ENCODE measurements around the gene TSPAN12. TPM values are rescaled to one million over a fixed set of nuclear protein-coding genes. Genes with fewer than 3 reads are reported as not detected.

Gene TSPAN12
- total RNA-seq, 1 donor from 2014 or later, result 13.0 TPM

DNA sequence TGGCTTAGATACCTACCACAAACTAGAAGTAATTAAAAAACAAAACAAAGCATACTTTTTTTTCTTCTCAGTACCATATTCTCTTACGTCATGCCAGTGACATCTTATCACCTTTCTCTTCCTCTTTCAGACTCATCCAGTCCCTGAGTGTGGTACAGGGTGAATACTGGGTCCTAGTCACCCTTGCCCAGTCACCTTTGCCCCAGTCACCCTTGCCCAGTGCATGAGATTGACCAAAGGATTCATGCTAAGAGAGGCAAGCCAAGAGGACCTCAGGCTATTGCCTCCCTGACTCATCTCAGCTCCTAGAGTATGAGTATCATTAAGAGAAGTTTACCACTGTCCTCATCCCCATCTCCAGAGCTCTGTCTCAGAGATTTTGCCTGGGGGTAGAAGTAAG, 10.0 kb upstream of the TSPAN12 start:
- Histone ChIP-seq H3K36me3 (ENCODE audit: insufficient read depth, low read length) (no peaks in the 10 kb centered on the region), H2AFZ (ENCODE audit: low read depth, low read length) (no peak overlapping the region), H3K4me1 (ENCODE audit: insufficient read depth, low read length) (no peaks in the 10 kb centered on the region), H3K27ac (ENCODE audit: low read depth, low read length) (no peak overlapping the region), H3K9me3 (ENCODE audit: insufficient read depth, low read depth, low read length) (no peaks in the 10 kb centered on the region), H3K79me2 (ENCODE audit: insufficient read depth, low read length) (no peaks in the 10 kb centered on the region), H3K4me2 (ENCODE audit: low read length) (no peak overlapping the region), H3K9ac (ENCODE audit: low read length) (no peak overlapping the region), H4K20me1 (ENCODE audit: insufficient read depth, low read length) (no peaks in the 10 kb centered on the region), H3K27me3 (ENCODE audit: insufficient read depth, low read length) (no peaks in the 10 kb centered on the region), H3K4me3 (ENCODE audit: insufficient read depth, low read depth, low read length) (no peak overlapping the region)
- DNase-seq (ENCODE audit: low read depth) (no peak), FAIRE-seq (no peak)
- peaks cover 9% of the 10 kb centered on the region for H3K4me1 Mint-ChIP-seq (ENCODE audit: low read depth, unreplicated experiment)
- no peak overlapping the region for H3K27ac Mint-ChIP-seq (ENCODE audit: unreplicated experiment)
- no peaks in the 10 kb centered on the region for H3K9me3 Mint-ChIP-seq (ENCODE audit: unreplicated experiment)
- no peaks in the 10 kb centered on the region for H3K27me3 Mint-ChIP-seq (ENCODE audit: low read depth, unreplicated experiment)
- no peak overlapping the region for H3K4me3 Mint-ChIP-seq (ENCODE audit: unreplicated experiment)
- TF ChIP-seq EZH2 (IDR thresholded peaks at IDR 0.05; ENCODE audit: insufficient read depth, low read length), result no peak
- H3K36me3 Mint-ChIP-seq (ENCODE audit: low read depth, unreplicated experiment), result no peaks in the 10 kb centered on the region

DNA sequence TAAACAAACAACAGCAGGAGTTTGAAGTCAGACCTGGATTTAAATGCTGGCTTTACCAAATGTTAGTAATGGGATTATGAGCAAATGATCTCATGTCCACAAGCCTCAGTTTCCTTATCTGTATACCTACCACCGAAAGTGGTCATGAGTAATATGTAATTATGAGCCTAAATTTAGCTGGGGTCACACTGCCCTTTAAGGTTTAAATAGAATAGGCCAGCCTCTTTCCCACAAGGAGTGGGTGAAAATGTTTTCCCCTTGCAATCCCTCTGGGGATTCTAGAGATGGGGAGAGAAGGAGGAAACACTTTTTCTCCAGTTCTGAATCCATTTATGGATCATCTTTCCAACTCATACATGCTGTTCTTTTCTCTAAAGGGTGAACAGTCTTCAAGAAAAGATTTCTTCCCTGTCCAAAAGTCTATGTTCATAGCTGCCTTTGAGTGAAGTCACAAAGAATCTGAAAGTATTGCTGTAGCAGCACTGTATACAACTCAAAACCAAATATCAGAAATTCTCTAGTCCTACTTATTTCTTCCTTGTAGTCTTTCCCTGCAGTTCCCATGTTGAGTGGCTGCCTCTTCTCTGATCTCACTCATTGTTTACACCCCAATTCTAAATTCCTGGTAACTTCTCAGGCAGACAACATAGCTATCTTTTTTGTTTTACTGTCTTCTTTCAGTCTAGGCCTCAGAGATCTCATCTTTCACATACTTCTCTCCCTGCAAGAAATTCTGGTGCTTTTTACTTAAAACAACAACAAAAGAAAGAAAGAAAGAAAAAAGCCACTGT, 7.4 kb upstream of the TSPAN12 start:
- Histone ChIP-seq H3K79me2 (ENCODE audit: insufficient read depth, low read length) (no peaks in the 10 kb centered on the region), H3K27ac (ENCODE audit: low read depth, low read length) (no peak overlapping the region), H3K27me3 (ENCODE audit: insufficient read depth, low read length) (no peaks in the 10 kb centered on the region), H3K36me3 (ENCODE audit: insufficient read depth, low read length) (no peaks in the 10 kb centered on the region), H3K4me3 (ENCODE audit: insufficient read depth, low read depth, low read length) (no peak overlapping the region), H3K4me1 (ENCODE audit: insufficient read depth, low read length) (no peaks in the 10 kb centered on the region), H3K9ac (ENCODE audit: low read length) (no peak overlapping the region), H4K20me1 (ENCODE audit: insufficient read depth, low read length) (no peaks in the 10 kb centered on the region), H2AFZ (ENCODE audit: low read depth, low read length) (no peak overlapping the region), H3K4me2 (ENCODE audit: low read length) (no peak overlapping the region), H3K9me3 (ENCODE audit: insufficient read depth, low read depth, low read length) (no peaks in the 10 kb centered on the region)
- Mint-ChIP-seq H3K27me3 (ENCODE audit: low read depth, unreplicated experiment) (no peaks in the 10 kb centered on the region), H3K36me3 (ENCODE audit: low read depth, unreplicated experiment) (no peaks in the 10 kb centered on the region), H3K4me3 (ENCODE audit: unreplicated experiment) (no peak overlapping the region), H3K9me3 (ENCODE audit: unreplicated experiment) (no peaks in the 10 kb centered on the region), H3K4me1 (ENCODE audit: low read depth, unreplicated experiment) (peaks cover 9% of the 10 kb centered on the region), H3K27ac (ENCODE audit: unreplicated experiment) (no peak overlapping the region)
- DNase-seq (ENCODE audit: low read depth) (no peak), FAIRE-seq (no peak)
- TF ChIP-seq, protein P1, sequence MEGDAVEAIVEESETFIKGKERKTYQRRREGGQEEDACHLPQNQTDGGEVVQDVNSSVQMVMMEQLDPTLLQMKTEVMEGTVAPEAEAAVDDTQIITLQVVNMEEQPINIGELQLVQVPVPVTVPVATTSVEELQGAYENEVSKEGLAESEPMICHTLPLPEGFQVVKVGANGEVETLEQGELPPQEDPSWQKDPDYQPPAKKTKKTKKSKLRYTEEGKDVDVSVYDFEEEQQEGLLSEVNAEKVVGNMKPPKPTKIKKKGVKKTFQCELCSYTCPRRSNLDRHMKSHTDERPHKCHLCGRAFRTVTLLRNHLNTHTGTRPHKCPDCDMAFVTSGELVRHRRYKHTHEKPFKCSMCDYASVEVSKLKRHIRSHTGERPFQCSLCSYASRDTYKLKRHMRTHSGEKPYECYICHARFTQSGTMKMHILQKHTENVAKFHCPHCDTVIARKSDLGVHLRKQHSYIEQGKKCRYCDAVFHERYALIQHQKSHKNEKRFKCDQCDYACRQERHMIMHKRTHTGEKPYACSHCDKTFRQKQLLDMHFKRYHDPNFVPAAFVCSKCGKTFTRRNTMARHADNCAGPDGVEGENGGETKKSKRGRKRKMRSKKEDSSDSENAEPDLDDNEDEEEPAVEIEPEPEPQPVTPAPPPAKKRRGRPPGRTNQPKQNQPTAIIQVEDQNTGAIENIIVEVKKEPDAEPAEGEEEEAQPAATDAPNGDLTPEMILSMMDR (IDR thresholded peaks at IDR 0.05; ENCODE audit: insufficient read depth, low read depth, low read length), result no peak
- no peak for TF ChIP-seq EZH2 (IDR thresholded peaks at IDR 0.05; ENCODE audit: insufficient read depth, low read length)

DNA sequence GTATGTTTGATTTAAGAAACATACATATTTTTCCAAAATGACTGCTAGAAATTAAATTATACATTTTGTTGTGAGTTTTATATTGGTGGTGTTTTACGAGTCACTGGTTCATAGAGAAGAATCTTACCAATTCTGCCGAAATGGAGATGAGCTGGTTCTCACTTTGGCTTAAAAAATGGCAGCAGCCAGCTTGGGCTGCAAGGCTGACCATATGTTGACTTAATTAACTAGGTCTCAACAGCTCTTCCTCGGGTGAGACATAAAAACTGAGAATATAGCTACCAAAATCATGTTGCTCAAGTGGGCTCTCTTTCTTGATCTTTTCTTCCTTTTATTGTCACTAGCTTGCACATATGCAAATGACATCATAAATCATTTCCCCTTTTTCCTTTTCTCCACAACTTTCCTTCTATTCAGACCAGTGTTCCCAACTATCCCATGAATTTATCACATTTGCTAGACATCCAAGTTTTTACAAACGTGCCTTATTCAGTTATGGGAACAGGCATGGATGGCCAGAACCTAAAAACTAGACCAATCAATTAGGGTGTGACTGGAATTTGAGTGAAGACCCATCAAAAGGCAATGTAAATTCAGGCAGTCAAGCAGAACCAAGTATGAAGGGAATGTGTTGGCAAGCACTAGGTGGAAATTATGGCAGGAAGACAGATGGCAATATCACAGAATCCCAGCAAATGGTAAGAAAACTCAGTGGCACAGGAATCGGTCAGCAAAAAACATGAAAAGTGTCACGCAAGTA, 6.4 kb upstream of the TSPAN12 start:
- TF ChIP-seq EZH2 (IDR thresholded peaks at IDR 0.05; ENCODE audit: insufficient read depth, low read length), result no peak
- TF ChIP-seq, protein P1 (IDR thresholded peaks at IDR 0.05; ENCODE audit: insufficient read depth, low read depth, low read length), result no peak
- Mint-ChIP-seq H3K27me3 (ENCODE audit: low read depth, unreplicated experiment) (no peaks in the 10 kb centered on the region), H3K4me1 (ENCODE audit: low read depth, unreplicated experiment) (peaks cover 9% of the 10 kb centered on the region), H3K36me3 (ENCODE audit: low read depth, unreplicated experiment) (no peaks in the 10 kb centered on the region), H3K9me3 (ENCODE audit: unreplicated experiment) (no peaks in the 10 kb centered on the region), H3K4me3 (ENCODE audit: unreplicated experiment) (no peak overlapping the region), H3K27ac (ENCODE audit: unreplicated experiment) (no peak overlapping the region)
- Histone ChIP-seq H3K4me3 (ENCODE audit: insufficient read depth, low read depth, low read length) (no peak overlapping the region), H2AFZ (ENCODE audit: low read depth, low read length) (no peak overlapping the region), H3K36me3 (ENCODE audit: insufficient read depth, low read length) (no peaks in the 10 kb centered on the region), H3K27me3 (ENCODE audit: insufficient read depth, low read length) (no peaks in the 10 kb centered on the region), H3K4me1 (ENCODE audit: insufficient read depth, low read length) (no peaks in the 10 kb centered on the region), H4K20me1 (ENCODE audit: insufficient read depth, low read length) (no peaks in the 10 kb centered on the region), H3K79me2 (ENCODE audit: insufficient read depth, low read length) (no peaks in the 10 kb centered on the region), H3K9me3 (ENCODE audit: insufficient read depth, low read depth, low read length) (no peaks in the 10 kb centered on the region), H3K9ac (ENCODE audit: low read length) (no peak overlapping the region), H3K27ac (ENCODE audit: low read depth, low read length) (no peak overlapping the region), H3K4me2 (ENCODE audit: low read length) (no peak overlapping the region)
- no peak for FAIRE-seq
- no peak for DNase-seq (ENCODE audit: low read depth)

All from astrocyte (in vitro differentiated cells and primary cell).